GM23338 (cell line): ENCODE measurements around the gene LAPTM5. TPM values are rescaled to one million over a fixed set of nuclear protein-coding genes. Genes with fewer than 3 reads are reported as not detected.

ENCODE experiments used
- ATAC-seq: fragments of 200-7000 bp; cut with Tn5 transposase; 3 replicates; pipeline ENCODE4 v1.9.1; 2020
- DNase-seq: peaks from one replicate; pipeline ENCODE4 v3.0.0-alpha.2; 2015; ENCODE audit warnings: low spot score
- H2AFZ ChIP-seq: fragments of 200-600 bp; sonication (generic); 2 replicates; pipeline ENCODE4 v1.8.0; 2016; ENCODE audit warnings: antibody characterized with exemption, mild to moderate bottlenecking, moderate library complexity
- H3F3A ChIP-seq: fragments of 200-600 bp; sonication (generic); replicated peaks from 2 replicates; pipeline ENCODE4 v1.8.0; 2017; ENCODE audit warnings: antibody characterized with exemption, mixed run types, low read depth
- H3K27ac ChIP-seq: fragments of 200-600 bp; sonication (generic); 2 replicates; pipeline ENCODE4 v1.6.1; 2016; ENCODE audit warnings: low read depth
- H3K27me3 ChIP-seq: fragments of 200-600 bp; sonication (generic); 2 replicates; pipeline ENCODE4 v1.8.0; 2016; ENCODE audit warnings: mild to moderate bottlenecking, mixed run types, moderate library complexity; ENCODE audit not compliant: insufficient read depth
- H3K36me3 ChIP-seq: fragments of 200-600 bp; sonication (generic); 2 replicates; pipeline ENCODE4 v1.8.0; 2016; ENCODE audit warnings: mild to moderate bottlenecking; ENCODE audit not compliant: insufficient read depth
- H3K4me1 ChIP-seq: fragments of 200-600 bp; sonication (generic); 2 replicates; pipeline ENCODE4 v1.8.0; 2016; ENCODE audit warnings: mild to moderate bottlenecking, moderate library complexity; ENCODE audit not compliant: insufficient read depth
- H3K4me2 ChIP-seq: fragments of 200-600 bp; sonication (generic); 2 replicates; pipeline ENCODE4 v1.7.1; 2017; ENCODE audit warnings: mixed run types
- H3K4me3 ChIP-seq: fragments of 200-600 bp; sonication (generic); 2 replicates; pipeline ENCODE4 v1.6.1; 2016; ENCODE audit warnings: mixed run types
- H3K79me2 ChIP-seq: fragments of 200-600 bp; sonication (generic); replicated peaks from 2 replicates; pipeline ENCODE4 v1.8.0; 2017; ENCODE audit warnings: mild to moderate bottlenecking; ENCODE audit not compliant: insufficient read depth
- H3K9me2 ChIP-seq: fragments of 200-600 bp; sonication (generic); 2 replicates; pipeline ENCODE4 v1.8.0; 2017; ENCODE audit not compliant: insufficient read depth
- H4K20me1 ChIP-seq: fragments of 200-600 bp; sonication (generic); replicated peaks from 2 replicates; pipeline ENCODE4 v1.8.0; 2017; ENCODE audit warnings: mild to moderate bottlenecking; ENCODE audit not compliant: insufficient read depth
- H3K27ac Mint-ChIP-seq: 2 replicates; pipeline ENCODE4 v1.8.0; 2020; ENCODE audit warnings: inconsistent platforms, mild to moderate bottlenecking, moderate library complexity, mixed read lengths
- H3K27me3 Mint-ChIP-seq: 3 replicates; pipeline ENCODE4 v1.8.0; 2022; ENCODE audit warnings: low read depth, mild to moderate bottlenecking, moderate library complexity, mixed read lengths, inconsistent platforms; ENCODE audit not compliant: insufficient read depth, poor library complexity
- H3K36me3 Mint-ChIP-seq: 3 replicates; pipeline ENCODE4 v1.8.0; 2021; ENCODE audit warnings: low read depth, mild to moderate bottlenecking, inconsistent platforms, moderate library complexity, mixed read lengths
- H3K4me1 Mint-ChIP-seq: 3 replicates; pipeline ENCODE4 v1.8.0; 2020; ENCODE audit warnings: mild to moderate bottlenecking, inconsistent platforms, mixed read lengths
- H3K4me3 Mint-ChIP-seq: 3 replicates; pipeline ENCODE4 v1.8.0; 2021; ENCODE audit warnings: moderate library complexity, mild to moderate bottlenecking, inconsistent platforms, mixed read lengths
- H3K9me3 Mint-ChIP-seq: 3 replicates; pipeline ENCODE4 v1.8.0; 2020; ENCODE audit warnings: moderate library complexity, mild to moderate bottlenecking, inconsistent platforms, mixed read lengths
- CREB1 ChIP-seq: fragments of 250-450 bp; sonication (Bioruptor Pico); IDR thresholded peaks from 2 replicates; pipeline ENCODE4 v1.5.0; 2020; ENCODE audit warnings: low read depth, mild to moderate bottlenecking, moderate library complexity
- CTCF ChIP-seq, 2 experiments: fragments of 200-600 bp in 1 of 2; sonication (generic) in 1 of 2; conservative IDR thresholded peaks; 2 replicates each; pipeline versions ENCODE4 v1.5.1 to v1.6.1; 2016 to 2017; ENCODE audit warnings: antibody characterized with exemption in 2 of 2, low read depth in 2 of 2, mild to moderate bottlenecking in 2 of 2, moderate library complexity in 1 of 2
- EZH2 ChIP-seq: fragments of 200-600 bp; sonication (generic); IDR thresholded peaks from one replicate; pipeline ENCODE4 v1.8.0; 2017; ENCODE audit warnings: antibody characterized with exemption, mild to moderate bottlenecking, low read depth; ENCODE audit not compliant: unreplicated experiment
- EZH2phosphoT487 ChIP-seq: fragments of 200-600 bp; sonication (generic); IDR thresholded peaks from one replicate; pipeline ENCODE4 v1.8.1; 2018; ENCODE audit warnings: antibody characterized with exemption; ENCODE audit not compliant: unreplicated experiment
- JUNB ChIP-seq: IDR thresholded peaks from one replicate; pipeline ENCODE4 v1.6.1; 2016; ENCODE audit warnings: antibody characterized with exemption; ENCODE audit not compliant: unreplicated experiment
- NANOG ChIP-seq: IDR thresholded peaks from 2 replicates; pipeline ENCODE4 v1.6.1; 2016; ENCODE audit warnings: antibody characterized with exemption, borderline replicate concordance
- POLR2AphosphoS5 ChIP-seq: IDR thresholded peaks from 2 replicates; pipeline ENCODE4 v1.6.1; 2016; ENCODE audit warnings: antibody characterized with exemption, low read depth
- REST ChIP-seq: IDR thresholded peaks from one replicate; pipeline ENCODE4 v1.6.1; 2018; ENCODE audit warnings: antibody characterized with exemption; ENCODE audit not compliant: unreplicated experiment
- STAT1 ChIP-seq: IDR thresholded peaks from one replicate; pipeline ENCODE4 v1.6.1; 2016; ENCODE audit warnings: antibody characterized with exemption; ENCODE audit not compliant: unreplicated experiment
- ZNF114 ChIP-seq: fragments of 250-450 bp; sonication (Bioruptor Pico); IDR thresholded peaks from 2 replicates; pipeline ENCODE4 v1.5.0; 2020; ENCODE audit warnings: mild to moderate bottlenecking, moderate library complexity
- ZNF331 ChIP-seq: fragments of 250-450 bp; sonication (Bioruptor Pico); IDR thresholded peaks from 2 replicates; pipeline ENCODE4 v1.5.0; 2020; ENCODE audit warnings: low read depth, mild to moderate bottlenecking, moderate library complexity
- ZNF462 ChIP-seq: fragments of 250-450 bp; sonication (Bioruptor Pico); IDR thresholded peaks from 2 replicates; pipeline ENCODE4 v1.5.0; 2020; ENCODE audit warnings: mild to moderate bottlenecking, moderate library complexity
- polyA plus RNA-seq: library from polyadenylated mRNA; unstranded; fragments of >200 nt; fragmentation: Nextera tagmentation; extraction: Ambion mirVana; gene quantifications from 2 replicates; pipeline ENCODE4 v1.2.1, GENCODE V29; 2016
- total RNA-seq: library from RNA; depleted of rRNA; stranded (reverse); fragments of >200 nt; shearing (Covaris generic); gene quantifications from 2 replicates; pipeline ENCODE4 v1.2.3, GENCODE V29; 2014

The LAPTM5 gene
- total and polyA plus RNA-seq, 2 experiments from 2014 or later = 0.21 TPM; not detected in 1

DNA sequence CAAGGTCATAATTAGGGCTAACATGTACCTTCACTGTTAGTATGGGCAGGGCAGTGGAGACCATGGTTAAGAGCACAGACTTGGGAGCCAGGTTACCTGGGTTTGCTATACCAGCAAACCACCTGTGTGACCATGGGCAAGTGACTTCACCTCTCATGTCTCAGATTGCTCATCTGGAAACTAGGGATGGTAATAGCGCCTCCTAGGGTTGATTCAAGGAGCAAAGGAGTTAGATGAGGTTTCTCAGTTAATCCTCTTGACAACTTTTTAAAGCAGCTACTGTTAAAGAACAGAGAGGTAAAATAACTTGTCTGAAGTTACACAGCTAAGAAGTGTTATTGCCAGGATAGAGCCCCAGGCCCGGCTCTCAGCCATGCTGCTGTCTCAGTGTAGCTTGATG is 33.4 kb downstream of the LAPTM5 start:
- Mint-ChIP-seq H3K27ac (no peak overlapping the region), H3K4me1 (peaks cover 23% of the 10 kb centered on the region), H3K9me3 (no peaks in the 10 kb centered on the region; the same call in 1 of the 3 replicates), H3K36me3 (no peaks in the 10 kb centered on the region), H3K27me3 (peaks cover 17% of the 10 kb centered on the region), H3K4me3 (no peak overlapping the region)
- no peak overlapping the region for H3K4me2 ChIP-seq
- no peaks in the 10 kb centered on the region for H3F3A ChIP-seq
- H3K4me1 ChIP-seq = peaks cover 5% of the 10 kb centered on the region; the same call in 1 of the 2 replicates
- H2AFZ ChIP-seq = no peak overlapping the region
- H3K79me2 ChIP-seq = no peaks in the 10 kb centered on the region
- H4K20me1 ChIP-seq = no peaks in the 10 kb centered on the region
- H3K9me2 ChIP-seq = no peaks in the 10 kb centered on the region
- no peaks in the 10 kb centered on the region for H3K36me3 ChIP-seq
- ATAC-seq (no peak), DNase-seq (peak; percentile 35)
- no peaks in the 10 kb centered on the region for H3K27me3 ChIP-seq
- no peak overlapping the region for H3K4me3 ChIP-seq
- TF ChIP-seq REST = no peak
- TF ChIP-seq NANOG = no peak
- TF ChIP-seq JUNB = no peak
- TF ChIP-seq CTCF (conservative IDR thresholded peaks at IDR 0.05; ENCODE audit: low read depth in 2 of 2) = peak; percentile 43 to 55; a peak in 3 of 4 replicates
- H3K27ac ChIP-seq = no peak overlapping the region

- H3K27me3 Mint-ChIP-seq = peaks cover 17% of the 10 kb centered on the region
- Histone ChIP-seq H3K4me2 (no peak within 1 kb of the TSS), H3K27me3 (no peaks in the 10 kb centered on the region), H3F3A (no peaks in the 10 kb centered on the region), H3K27ac (no peak within 1 kb of the TSS), H3K9me2 (no peaks in the 10 kb centered on the region), H4K20me1 (no peaks in the 10 kb centered on the region), H3K36me3 (no peaks in the 10 kb centered on the region), H2AFZ (no peak within 1 kb of the TSS), H3K4me3 (no peak within 1 kb of the TSS), H3K79me2 (no peaks in the 10 kb centered on the region), H3K4me1 (peaks cover 5% of the 10 kb centered on the region; the same call in 1 of the 2 replicates)
- DNase-seq (no peak), ATAC-seq (no peak)
- H3K4me3 Mint-ChIP-seq = no peak within 1 kb of the TSS
- H3K4me1 Mint-ChIP-seq = peaks cover 18% of the 10 kb centered on the region
- H3K9me3 Mint-ChIP-seq = no peaks in the 10 kb centered on the region; the same call in 1 of the 3 replicates
- no peak within 1 kb of the TSS for H3K27ac Mint-ChIP-seq
- H3K36me3 Mint-ChIP-seq = no peaks in the 10 kb centered on the region
- TF ChIP-seq EZH2 = no peak
- TF ChIP-seq CREB1 (CRISPR knock-in tag) = no peak
- TF ChIP-seq EZH2phosphoT487 = no peak
- no peak for TF ChIP-seq ZNF114 (CRISPR knock-in tag)
- TF ChIP-seq STAT1 = no peak
- TF ChIP-seq NANOG = no peak
- no peak for TF ChIP-seq ZNF331
- no peak for TF ChIP-seq ZNF462
- TF ChIP-seq POLR2AphosphoS5 = no peak
Observed at GRCh38 chr1:30723331-30723755, 34.2 kb downstream of the LAPTM5 start, which contains the start of gene MATN1. Gene MATN1 (minus strand): TSS chr1:30723585. CDS start chr1:30723551, 34 bp downstream.
